GM21526 (cell line): Measurements from ENCODE around the gene TNFRSF8.
"Not testable (repeated sequence)": the region's sequence is repeated elsewhere in the genome, so short reads cannot be mapped to it uniquely, and the experiment has no call there.

ENCODE experiments used
- ATAC-seq: cut with Tn5 transposase; IDR thresholded peaks from one replicate; pipeline ENCODE4 v1.9.1; 2021; ENCODE audit warnings: moderate library complexity; ENCODE audit not compliant: unreplicated experiment, low FRiP score

The TNFRSF8 gene

DNA sequence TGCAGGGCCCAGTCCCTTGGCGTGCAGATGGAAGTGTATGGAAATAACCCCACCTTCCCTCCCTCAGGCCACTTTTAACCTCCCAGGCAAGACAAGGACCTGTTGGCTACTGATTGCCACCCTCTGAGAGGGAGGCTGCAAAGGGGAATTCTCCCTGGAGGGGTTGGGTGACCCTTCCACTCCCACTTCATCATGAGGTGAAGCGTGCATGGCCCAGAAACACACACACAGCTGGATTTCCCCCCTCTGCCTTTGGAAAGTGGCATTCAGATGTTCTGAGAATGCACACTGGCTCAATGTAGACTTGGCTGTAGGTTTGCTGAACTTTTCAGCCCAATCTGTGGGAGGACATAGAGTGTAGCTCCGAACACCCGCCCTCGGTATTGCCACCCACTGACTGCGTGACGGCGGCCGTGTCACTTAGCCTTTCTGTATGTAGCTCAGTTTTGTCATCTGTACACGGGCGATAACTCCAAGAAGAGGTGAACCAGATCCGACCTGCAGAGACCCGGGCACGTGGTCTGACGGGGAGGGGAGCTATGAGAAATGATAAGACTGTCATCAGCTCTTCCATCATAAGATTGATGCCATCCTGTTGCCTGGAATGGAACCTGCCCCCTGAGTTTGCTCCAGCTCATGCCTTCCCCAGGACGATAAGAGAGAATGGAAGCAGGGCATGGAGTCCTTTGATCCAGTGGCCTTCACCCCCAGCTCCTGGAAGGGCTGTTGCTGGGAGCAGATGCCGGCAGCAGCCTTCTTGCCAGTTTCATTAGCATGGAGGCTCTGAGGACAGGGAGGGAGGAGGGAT, 24.5 kb upstream of the TNFRSF8 start:
- no peak for ATAC-seq

DNA sequence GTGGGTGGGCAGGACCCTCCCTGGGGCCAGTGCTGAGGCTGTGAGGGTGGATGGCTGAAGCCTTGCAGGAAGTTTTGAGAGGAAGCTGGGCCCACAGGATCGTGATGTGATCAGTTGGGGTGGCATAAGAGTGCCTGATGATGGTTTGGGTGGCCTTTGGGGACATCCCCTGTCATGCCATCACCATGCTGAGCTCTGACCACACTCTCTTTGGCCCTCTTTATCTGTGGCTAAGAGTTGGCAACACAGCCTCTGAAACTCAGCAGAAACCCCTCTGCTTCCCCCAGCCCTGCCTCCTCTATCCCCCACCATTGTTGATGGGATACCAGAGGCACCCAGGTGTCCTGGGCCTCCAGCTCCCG, 24.0 kb upstream of the TNFRSF8 start:
- ATAC-seq: no peak

DNA sequence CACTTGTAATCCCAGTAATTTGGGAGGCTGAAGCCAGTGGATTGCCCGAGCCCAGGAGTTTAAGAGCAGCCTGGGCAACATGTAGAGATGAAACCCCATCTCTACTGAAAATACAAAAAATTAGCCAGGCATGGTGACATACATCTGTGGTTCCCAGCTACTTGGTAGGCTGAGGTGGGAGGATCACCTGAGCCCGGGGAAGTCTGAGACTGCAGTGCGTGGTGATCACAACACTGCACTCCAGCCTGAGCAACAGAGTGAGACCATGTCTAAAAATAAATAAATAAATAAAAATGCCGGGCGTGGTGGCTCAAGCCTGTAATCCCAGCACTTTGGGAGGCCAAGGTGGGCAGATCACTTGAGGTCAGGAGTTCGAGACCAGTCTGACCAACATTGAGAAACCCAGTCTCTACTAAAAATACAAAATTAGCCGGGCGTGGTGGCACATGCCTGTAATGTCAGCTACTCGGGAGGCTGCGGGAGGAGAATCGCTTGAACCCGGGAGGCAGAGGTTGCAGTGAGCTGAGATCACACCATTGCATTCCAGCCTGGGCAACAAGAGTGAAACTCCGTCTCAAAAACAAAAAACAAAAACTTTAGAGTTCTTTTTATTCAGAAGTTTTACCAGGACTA, 23.2 kb upstream of the TNFRSF8 start:
- ATAC-seq: not testable (repeated sequence)

GRCh38 chr1:12040457-12041051, 22.5 kb upstream of the TNFRSF8 start:
- peak; percentile 66 for ATAC-seq

DNA sequence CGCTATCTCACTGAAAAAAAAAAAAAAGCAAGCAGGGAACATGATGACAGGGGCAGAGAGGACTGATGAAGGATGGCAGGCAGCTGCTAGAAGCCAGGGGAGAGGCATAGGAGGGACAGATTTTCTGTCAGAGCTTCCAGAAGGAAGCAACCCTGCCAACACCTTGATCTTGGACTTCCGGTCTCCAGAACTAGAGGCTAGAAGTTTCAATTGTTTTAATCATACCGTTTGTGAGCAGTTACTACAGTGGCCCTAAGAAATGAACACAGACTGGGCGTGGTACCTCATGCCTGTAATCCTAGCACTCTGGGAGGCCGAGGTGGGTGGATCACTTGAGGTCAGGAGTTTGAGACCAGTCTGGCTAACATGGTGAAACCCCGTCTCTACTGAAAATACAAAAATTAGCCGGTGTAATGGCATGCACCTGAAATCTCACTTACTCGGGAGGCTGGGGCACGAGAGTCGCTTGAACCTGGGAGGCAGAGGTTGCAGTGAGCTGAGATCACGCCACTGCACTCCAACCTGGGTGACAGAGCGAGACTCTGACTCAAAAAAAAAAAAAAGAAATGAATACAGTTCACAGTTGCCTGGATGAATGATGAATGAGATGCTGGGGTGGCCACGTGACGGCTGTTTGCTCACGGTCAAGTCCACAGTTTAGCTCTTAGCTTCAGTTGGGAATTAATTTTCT, 18.8 kb upstream of the TNFRSF8 start:
- ATAC-seq: not testable (repeated sequence)

GRCh38 chr1:12046749-12047119, 16.4 kb upstream of the TNFRSF8 start:
- no peak for ATAC-seq

DNA sequence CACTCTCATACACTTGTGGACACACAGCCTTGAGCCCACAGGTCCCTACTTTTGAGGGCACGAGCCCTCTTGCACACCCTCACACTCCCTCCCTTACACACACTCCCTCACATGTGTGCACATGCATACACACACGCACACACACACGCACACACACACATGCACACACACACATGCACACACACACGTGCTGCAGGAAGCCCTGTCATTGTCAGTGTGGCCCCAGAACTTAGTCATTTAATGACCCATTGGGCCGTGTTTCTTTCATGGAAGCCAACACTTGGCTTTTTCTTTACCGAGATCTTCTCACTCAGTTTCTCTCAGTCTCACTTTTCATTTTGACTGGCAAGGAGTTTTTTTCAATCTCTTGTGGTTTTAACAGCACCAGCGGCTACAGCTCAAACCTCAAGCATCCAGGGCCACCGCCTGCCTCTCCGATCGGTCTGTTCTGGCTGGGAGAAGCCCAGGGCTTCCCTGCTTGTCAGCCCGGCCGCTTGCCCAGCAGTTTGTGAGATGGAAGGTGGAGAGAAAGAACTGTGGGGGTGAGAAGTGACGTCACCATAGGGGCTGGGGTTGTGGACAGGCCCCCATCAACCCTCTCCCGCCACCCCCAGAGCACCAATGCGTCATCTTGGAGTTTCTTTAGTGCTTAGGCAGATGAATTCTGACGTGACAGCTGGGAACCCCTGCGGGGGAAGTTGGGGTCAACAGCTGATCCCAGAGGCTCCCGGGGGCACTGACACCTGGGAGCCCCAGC, 15.8 kb upstream of the TNFRSF8 start:
- ATAC-seq: no peak

- no peak for ATAC-seq
Measured at GRCh38 chr1:12048372-12048771, 14.7 kb upstream of the TNFRSF8 start.

- no peak for ATAC-seq
Measured at GRCh38 chr1:12049616-12050015, 13.5 kb upstream of the TNFRSF8 start.

- no peak for ATAC-seq
Measured at GRCh38 chr1:12051361-12051760, 11.7 kb upstream of the TNFRSF8 start.

GRCh38 chr1:12052008-12052573, 11.0 kb upstream of the TNFRSF8 start:
- ATAC-seq: peak; percentile 61

GRCh38 chr1:12052997-12053686, 10.0 kb upstream of the TNFRSF8 start:
- no peak for ATAC-seq

DNA sequence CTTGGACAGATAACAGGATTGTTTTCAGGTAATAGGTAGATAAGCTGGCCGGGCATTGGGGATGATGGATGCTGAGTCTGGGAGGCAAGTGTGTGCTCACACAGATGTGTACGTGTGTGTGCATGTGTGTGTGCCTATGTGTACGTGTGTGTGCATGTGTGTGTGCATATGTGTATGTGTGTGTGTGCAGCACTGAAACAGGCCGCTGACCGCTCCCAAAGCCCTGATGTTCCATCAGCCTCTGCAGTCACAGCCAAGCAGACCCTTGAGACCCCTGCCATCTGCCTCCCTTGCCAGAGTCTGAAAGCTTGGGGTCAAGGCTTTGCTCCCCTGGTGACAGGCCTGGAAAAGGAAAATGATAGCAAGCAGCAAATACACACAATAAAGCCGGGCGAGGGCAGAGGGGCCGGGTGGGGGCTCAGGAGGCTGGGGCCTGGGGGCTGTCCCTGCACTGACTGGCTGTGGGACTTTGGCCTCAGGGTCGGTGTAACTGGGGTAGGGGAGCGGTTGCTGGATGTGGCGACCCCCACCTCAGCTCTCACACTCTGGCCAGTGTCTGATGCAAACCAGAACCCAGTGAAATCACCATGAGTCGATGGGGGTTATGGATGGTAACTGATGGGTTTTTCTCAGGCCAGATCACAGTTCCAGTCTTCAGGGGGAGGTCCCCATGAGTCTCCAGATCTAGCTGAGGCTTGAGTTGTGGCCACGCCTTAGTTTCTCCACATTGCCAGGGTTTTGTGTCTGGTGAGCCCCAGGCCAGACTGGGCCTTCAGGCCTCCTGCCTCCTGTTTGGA, 9.2 kb upstream of the TNFRSF8 start:
- ATAC-seq: no peak

GRCh38 chr1:12055259-12055658, 7.8 kb upstream of the TNFRSF8 start:
- no peak for ATAC-seq

DNA sequence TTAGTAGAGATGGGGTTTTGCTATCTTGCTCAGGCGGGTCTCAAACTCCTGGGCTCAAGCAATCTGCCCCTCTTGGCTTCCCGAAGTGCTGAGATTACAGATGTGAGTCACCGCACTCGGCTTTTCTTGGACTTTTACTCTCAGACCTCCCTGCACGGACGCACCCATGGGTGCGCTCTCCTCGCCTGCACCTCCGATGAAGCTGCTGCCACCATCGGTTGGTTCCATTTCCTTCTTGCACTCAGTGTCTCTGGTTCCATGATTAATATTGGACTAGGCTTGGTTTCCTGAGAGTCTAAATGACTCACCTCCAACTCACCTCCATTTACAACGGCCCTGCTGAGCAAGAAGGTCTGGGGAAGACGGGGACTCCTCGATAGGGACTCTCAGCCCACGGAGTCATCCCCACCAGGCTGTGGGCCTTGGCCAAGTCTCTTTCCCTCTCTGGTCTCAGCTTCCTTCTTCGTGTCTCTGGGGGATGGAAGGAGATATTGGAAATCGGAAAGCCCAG, 6.7 kb upstream of the TNFRSF8 start:
- no peak for ATAC-seq

GRCh38 chr1:12057382-12057781, 5.7 kb upstream of the TNFRSF8 start:
- ATAC-seq: no peak

DNA sequence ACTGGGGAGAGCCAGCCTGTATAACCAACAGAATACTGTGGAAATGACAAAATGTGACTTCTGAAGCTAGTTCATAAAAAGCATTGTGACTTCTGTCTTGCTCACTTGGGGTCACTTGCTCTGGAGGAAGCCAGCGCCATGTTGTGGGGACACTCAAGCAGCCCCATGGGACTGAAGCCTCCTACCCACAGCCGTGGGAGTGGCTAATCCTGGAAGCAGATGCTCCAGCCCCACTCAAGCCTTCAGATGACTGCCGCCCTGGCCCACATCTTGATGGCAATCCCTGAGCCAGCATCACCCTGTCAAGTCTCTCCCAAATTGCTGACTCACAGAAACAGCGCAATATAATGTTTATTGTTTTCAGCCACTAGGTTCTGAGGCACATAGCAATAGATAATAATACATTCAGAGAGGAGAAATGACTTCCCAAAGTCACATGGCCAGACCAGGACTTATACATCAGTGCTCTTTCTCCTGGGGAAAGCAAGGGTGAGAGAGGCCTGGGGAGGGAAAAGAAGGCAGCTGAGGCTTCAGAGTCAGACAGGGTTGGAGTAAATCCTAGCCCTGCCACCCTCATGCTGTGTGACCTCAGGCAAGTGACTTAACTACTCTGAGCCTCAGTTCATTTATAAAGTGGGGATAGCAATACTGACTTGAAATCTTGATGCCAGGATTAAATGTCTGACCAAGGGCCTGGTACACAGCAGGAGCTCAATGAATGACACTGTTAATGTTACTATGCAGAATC, 5.0 kb upstream of the TNFRSF8 start:
- ATAC-seq: no peak

GRCh38 chr1:12059226-12059625, 3.9 kb upstream of the TNFRSF8 start:
- ATAC-seq: no peak
